K562 (cell line): ENCODE measurements around the gene CAMK1D.

Source experiments
- ELF4 ChIP-seq: fragments of 450-650 bp; formaldehyde crosslinking; IDR thresholded peaks from 2 replicates; pipeline ENCODE4 v1.4.0; 2022; ENCODE audit warnings: missing genetic modification characterization
- NFIC ChIP-seq: fragments of 450-650 bp; IDR thresholded peaks from 2 replicates; pipeline ENCODE4 v1.6.1; 2017; ENCODE audit warnings: mild to moderate bottlenecking, inconsistent platforms
- POLR2AphosphoS5 ChIP-seq: IDR thresholded peaks from 2 replicates; pipeline ENCODE4 v1.6.1; 2011; ENCODE audit warnings: mild to moderate bottlenecking, low read depth, low read length, moderate library complexity; ENCODE audit not compliant: control insufficient read depth, insufficient read depth
- TAF15 ChIP-seq: fragments of 200-400 bp; formaldehyde crosslinking; IDR thresholded peaks from 2 replicates; pipeline ENCODE4 v1.6.1; 2017; ENCODE audit warnings: mild to moderate bottlenecking, low read depth, low read length, moderate library complexity
- TCF7 ChIP-seq: sonication (generic); IDR thresholded peaks from 2 replicates; pipeline ENCODE4 v1.6.1; 2016; ENCODE audit warnings: antibody characterized with exemption, borderline replicate concordance
- ZNF589 ChIP-seq: fragments of 200-800 bp; sonication (Bioruptor generic); IDR thresholded peaks from 2 replicates; pipeline ENCODE4 v1.6.1; 2016; ENCODE audit warnings: low read depth, missing genetic modification characterization, missing compliant biosample characterization
- TF ChIP-seq, protein P1 (sequence below), 3 experiments: IDR thresholded peaks in 2 of 3; conservative IDR thresholded peaks in 1 of 3; 2 replicates each; pipeline ENCODE4 v1.5.1; 2011 to 2012; ENCODE audit warnings: low read length in 3 of 3, mild to moderate bottlenecking in 3 of 3, control low read depth in 2 of 3, improper control_type of control experiment in 1 of 3, inconsistent platforms in 1 of 3, low read depth in 1 of 3, mixed read lengths in 1 of 3, moderate library complexity in 1 of 3; ENCODE audit not compliant: insufficient read depth in 2 of 3

DNA sequence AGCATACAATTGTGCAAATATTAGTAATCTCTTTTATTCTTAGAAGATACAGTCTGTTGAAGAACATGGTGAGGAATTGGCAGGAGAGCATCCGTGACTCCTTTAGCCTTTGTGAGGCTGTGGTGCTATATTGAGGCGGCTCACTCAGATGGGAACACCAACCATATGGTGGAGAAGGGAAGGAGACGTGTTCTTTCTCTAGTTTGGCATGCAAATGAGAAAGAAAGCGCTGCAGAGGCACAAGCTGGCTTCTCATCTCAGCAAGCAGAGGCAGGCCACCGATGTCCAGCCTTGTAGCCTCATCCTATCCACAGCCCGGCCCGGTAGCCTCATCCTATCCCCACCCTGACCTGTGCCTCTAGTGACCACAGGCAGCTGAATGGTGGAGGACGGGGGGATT is 288.3 kb downstream of the CAMK1D start:
- TF ChIP-seq ZNF589 (CRISPR knock-in tag): no peak
- TF ChIP-seq TAF15: no peak
- TF ChIP-seq TCF7: no peak
- TF ChIP-seq ELF4 (CRISPR knock-in tag): no peak
- TF ChIP-seq, protein P1, sequence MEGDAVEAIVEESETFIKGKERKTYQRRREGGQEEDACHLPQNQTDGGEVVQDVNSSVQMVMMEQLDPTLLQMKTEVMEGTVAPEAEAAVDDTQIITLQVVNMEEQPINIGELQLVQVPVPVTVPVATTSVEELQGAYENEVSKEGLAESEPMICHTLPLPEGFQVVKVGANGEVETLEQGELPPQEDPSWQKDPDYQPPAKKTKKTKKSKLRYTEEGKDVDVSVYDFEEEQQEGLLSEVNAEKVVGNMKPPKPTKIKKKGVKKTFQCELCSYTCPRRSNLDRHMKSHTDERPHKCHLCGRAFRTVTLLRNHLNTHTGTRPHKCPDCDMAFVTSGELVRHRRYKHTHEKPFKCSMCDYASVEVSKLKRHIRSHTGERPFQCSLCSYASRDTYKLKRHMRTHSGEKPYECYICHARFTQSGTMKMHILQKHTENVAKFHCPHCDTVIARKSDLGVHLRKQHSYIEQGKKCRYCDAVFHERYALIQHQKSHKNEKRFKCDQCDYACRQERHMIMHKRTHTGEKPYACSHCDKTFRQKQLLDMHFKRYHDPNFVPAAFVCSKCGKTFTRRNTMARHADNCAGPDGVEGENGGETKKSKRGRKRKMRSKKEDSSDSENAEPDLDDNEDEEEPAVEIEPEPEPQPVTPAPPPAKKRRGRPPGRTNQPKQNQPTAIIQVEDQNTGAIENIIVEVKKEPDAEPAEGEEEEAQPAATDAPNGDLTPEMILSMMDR (IDR thresholded peaks at IDR 0.05 in 2 of 3, conservative IDR thresholded peaks at IDR 0.05 in 1 of 3; ENCODE audit: insufficient read depth in 2 of 3, low read depth in 1 of 3, low read length in 3 of 3): no peak
- TF ChIP-seq POLR2AphosphoS5: no peak
- TF ChIP-seq NFIC: no peak
